ENCODE data around the gene TBC1D10A. TPM values are rescaled to one million over a fixed set of nuclear protein-coding genes. Genes with fewer than 3 reads are reported as not detected.
A peak's percentile ranks its signal among the peaks of the same experiment; 100 is the strongest.

Gene TBC1D10A
- total RNA-seq, 4 donors from 2014 or later, result 28.4 to 44.7 (median 35.9) TPM

- Histone ChIP-seq H3K36me3 (peaks cover 32 to 38% of the 10 kb centered on the region in 2 donors), H3K27ac (peak overlapping the region; percentile 84 to 88 (median 87)), H3K4me3 (replicated peaks in 1 of 3) (no peak overlapping the region), H3K9me3 (no peaks in the 10 kb centered on the region), H3K27me3 (no peaks in the 10 kb centered on the region), H3K4me1 (peaks cover 54 to 75% of the 10 kb centered on the region in 2 donors)
- DNase-seq, result peak; percentile 54 to 62
- intact Hi-C loops (cut with DNase I), result no loop called here
- TF ChIP-seq CTCF (IDR thresholded peaks at IDR 0.05) (no peak), POLR2A (IDR thresholded peaks at IDR 0.05) (no peak)
- 64 to 66% methylated on average over 3 of the region's 3 CpGs for WGBS, 2 donors
Observed at GRCh38 chr22:30296833-30297232, 29.9 kb downstream of the TBC1D10A start.

- no peak for DNase-seq
- peaks cover 32 to 38% of the 10 kb centered on the region in 2 donors for H3K36me3 ChIP-seq
Observed at GRCh38 chr22:30296324-30296723, 30.4 kb downstream of the TBC1D10A start.

GRCh38 chr22:30295576-30295975 lies 31.2 kb downstream of the TBC1D10A start:
- no peak for TF ChIP-seq CTCF (IDR thresholded peaks at IDR 0.05)
- TF ChIP-seq POLR2A (IDR thresholded peaks at IDR 0.05), result no peak
- 41 to 54% methylated on average over 7 of the region's 7 CpGs for WGBS, 2 donors
- Histone ChIP-seq H3K4me1 (peaks cover 57 to 75% of the 10 kb centered on the region in 2 donors), H3K27me3 (no peaks in the 10 kb centered on the region), H3K9me3 (no peaks in the 10 kb centered on the region), H3K36me3 (peaks cover 32 to 38% of the 10 kb centered on the region in 2 donors), H3K4me3 (replicated peaks in 1 of 3) (no peak overlapping the region), H3K27ac (peak overlapping the region; percentile 84 to 88 (median 87))
- intact Hi-C loops (cut with DNase I), result no loop called here
- DNase-seq, result peak; percentile 56 to 73

More at GRCh38 chr22:30296324-30296723, 30.4 kb downstream of the TBC1D10A start:
- Histone ChIP-seq H3K4me3 (replicated peaks in 1 of 3) (no peak overlapping the region), H3K4me1 (peaks cover 54 to 75% of the 10 kb centered on the region in 2 donors), H3K27me3 (no peaks in the 10 kb centered on the region), H3K27ac (peak overlapping the region; percentile 84 to 88 (median 87)), H3K9me3 (no peaks in the 10 kb centered on the region)
- TF ChIP-seq POLR2A (IDR thresholded peaks at IDR 0.05), result no peak
- no peak for TF ChIP-seq CTCF (IDR thresholded peaks at IDR 0.05)
- intact Hi-C loops (cut with DNase I), result no loop called here
- WGBS, 2 donors, result 84 to 90% methylated on average over 4 of the region's 4 CpGs

- Histone ChIP-seq H3K36me3 (peaks cover 29 to 38% of the 10 kb centered on the region in 2 donors), H3K9me3 (no peaks in the 10 kb centered on the region), H3K4me1 (peaks cover 63 to 75% of the 10 kb centered on the region in 2 donors), H3K4me3 (replicated peaks in 1 of 3) (no peak overlapping the region), H3K27me3 (no peaks in the 10 kb centered on the region), H3K27ac (peak overlapping the region in 2 of 3 donors; percentile 84 to 87)
- TF ChIP-seq CTCF (IDR thresholded peaks at IDR 0.05) (no peak), POLR2A (IDR thresholded peaks at IDR 0.05) (no peak)
- no peak for DNase-seq
- intact Hi-C loops (cut with DNase I), result no loop called here
- 98% methylated on average over 9 of the region's 11 CpGs; no CpG with 5 or more reads in 1 of the 2 donors for WGBS, 2 donors
Observed at GRCh38 chr22:30294830-30295229, 31.9 kb downstream of the TBC1D10A start.

GRCh38 chr22:30294066-30294465 lies 32.7 kb downstream of the TBC1D10A start:
- Histone ChIP-seq H3K27me3 (no peaks in the 10 kb centered on the region), H3K4me3 (replicated peaks in 1 of 3) (no peak overlapping the region), H3K9me3 (no peaks in the 10 kb centered on the region), H3K36me3 (peaks cover 29 to 38% of the 10 kb centered on the region in 2 donors), H3K4me1 (peaks cover 59 to 68% of the 10 kb centered on the region in 2 donors), H3K27ac (peak overlapping the region in 2 of 3 donors; percentile 84 to 87)
- intact Hi-C loops (cut with DNase I), result no loop called here
- DNase-seq, result no peak
- TF ChIP-seq POLR2A (IDR thresholded peaks at IDR 0.05), result no peak
- no peak for TF ChIP-seq CTCF (IDR thresholded peaks at IDR 0.05)
- 91 to 97% methylated on average over 6 to 7 of the region's 9 CpGs for WGBS, 2 donors
